Retinal pigment epithelial cell (primary cell): Measurements from ENCODE around the gene TPD52L2.
A peak's percentile ranks its signal among the peaks of the same experiment; 100 is the strongest.
"Not testable (repeated sequence)": the region's sequence is repeated elsewhere in the genome, so short reads cannot be mapped to it uniquely, and the experiment has no call there.

ENCODE experiments used
- DNase-seq: peaks from one replicate; pipeline ENCODE4 v3.0.0-alpha.2; 2010; ENCODE audit warnings: low read depth
- H3K4me3 ChIP-seq: 2 replicates; pipeline ENCODE4 v1.5.1; 2011; ENCODE audit warnings: mild to moderate bottlenecking, low read length, control low read depth, moderate library complexity
- TF ChIP-seq, protein P1 (sequence below): conservative IDR thresholded peaks from 2 replicates; pipeline ENCODE4 v1.5.1; 2011; ENCODE audit warnings: low read depth, low read length, control low read depth, inconsistent platforms

Gene TPD52L2

DNA sequence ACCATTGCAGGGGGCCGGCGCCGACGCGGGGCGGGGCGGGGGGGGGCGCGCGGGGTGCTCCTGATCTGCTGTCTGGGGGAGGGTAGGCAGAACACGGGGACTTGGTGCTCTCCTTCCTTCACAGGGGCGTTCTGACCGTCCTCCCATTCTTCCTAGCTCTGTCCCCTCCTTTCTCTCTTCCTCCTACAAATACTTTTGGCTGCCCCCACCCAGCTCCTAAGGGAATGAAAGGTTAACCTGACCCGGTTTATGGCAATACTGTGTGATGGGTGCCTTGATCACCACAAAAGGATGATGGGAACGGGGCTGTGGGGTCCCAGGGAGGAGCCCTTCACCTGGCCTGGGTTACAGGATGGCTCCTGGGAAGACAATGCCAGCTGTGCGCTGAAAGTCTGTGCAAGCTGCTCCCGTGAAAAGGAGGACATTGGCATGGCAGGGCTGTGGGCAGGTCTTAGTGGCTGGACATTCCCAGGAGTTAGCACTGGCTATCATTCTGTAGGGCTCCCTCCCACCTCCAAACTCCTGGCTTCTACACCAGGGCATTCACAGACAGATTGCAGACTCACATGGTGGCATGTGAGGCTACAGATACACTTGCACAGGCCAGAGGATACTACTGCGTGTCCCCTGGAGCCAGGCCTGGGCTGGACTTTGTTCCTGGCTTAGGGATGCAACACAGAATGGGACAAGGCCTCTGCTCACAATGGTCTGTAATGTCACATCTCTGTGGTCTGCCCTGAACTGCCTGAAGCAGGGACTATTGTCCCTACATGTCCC, 1.9 kb upstream of the TPD52L2 start:
- H3K4me3 ChIP-seq: no peak overlapping the region
- DNase-seq: no peak
- TF ChIP-seq, protein P1, sequence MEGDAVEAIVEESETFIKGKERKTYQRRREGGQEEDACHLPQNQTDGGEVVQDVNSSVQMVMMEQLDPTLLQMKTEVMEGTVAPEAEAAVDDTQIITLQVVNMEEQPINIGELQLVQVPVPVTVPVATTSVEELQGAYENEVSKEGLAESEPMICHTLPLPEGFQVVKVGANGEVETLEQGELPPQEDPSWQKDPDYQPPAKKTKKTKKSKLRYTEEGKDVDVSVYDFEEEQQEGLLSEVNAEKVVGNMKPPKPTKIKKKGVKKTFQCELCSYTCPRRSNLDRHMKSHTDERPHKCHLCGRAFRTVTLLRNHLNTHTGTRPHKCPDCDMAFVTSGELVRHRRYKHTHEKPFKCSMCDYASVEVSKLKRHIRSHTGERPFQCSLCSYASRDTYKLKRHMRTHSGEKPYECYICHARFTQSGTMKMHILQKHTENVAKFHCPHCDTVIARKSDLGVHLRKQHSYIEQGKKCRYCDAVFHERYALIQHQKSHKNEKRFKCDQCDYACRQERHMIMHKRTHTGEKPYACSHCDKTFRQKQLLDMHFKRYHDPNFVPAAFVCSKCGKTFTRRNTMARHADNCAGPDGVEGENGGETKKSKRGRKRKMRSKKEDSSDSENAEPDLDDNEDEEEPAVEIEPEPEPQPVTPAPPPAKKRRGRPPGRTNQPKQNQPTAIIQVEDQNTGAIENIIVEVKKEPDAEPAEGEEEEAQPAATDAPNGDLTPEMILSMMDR: no peak

- TF ChIP-seq, protein P1: peak; percentile 65
- no peak for DNase-seq
- H3K4me3 ChIP-seq: peak overlapping the region; percentile 89
Measured at GRCh38 chr20:63863798-63864544, 1.1 kb upstream of the TPD52L2 start.

- TF ChIP-seq, protein P1: no peak
- DNase-seq: no peak
Measured at GRCh38 chr20:63864545-63864977, 509 bp upstream of the TPD52L2 start.

GRCh38 chr20:63867042-63867441, 2.0 kb downstream of the TPD52L2 start:
- not testable (repeated sequence) for H3K4me3 ChIP-seq, DNase-seq

More at GRCh38 chr20:63864545-63864977, 509 bp upstream of the TPD52L2 start:
- peak overlapping the region; percentile 89 for H3K4me3 ChIP-seq

GRCh38 chr20:63868264-63868663, 3.2 kb downstream of the TPD52L2 start:
- TF ChIP-seq, protein P1: no peak
- no peak for DNase-seq

DNA sequence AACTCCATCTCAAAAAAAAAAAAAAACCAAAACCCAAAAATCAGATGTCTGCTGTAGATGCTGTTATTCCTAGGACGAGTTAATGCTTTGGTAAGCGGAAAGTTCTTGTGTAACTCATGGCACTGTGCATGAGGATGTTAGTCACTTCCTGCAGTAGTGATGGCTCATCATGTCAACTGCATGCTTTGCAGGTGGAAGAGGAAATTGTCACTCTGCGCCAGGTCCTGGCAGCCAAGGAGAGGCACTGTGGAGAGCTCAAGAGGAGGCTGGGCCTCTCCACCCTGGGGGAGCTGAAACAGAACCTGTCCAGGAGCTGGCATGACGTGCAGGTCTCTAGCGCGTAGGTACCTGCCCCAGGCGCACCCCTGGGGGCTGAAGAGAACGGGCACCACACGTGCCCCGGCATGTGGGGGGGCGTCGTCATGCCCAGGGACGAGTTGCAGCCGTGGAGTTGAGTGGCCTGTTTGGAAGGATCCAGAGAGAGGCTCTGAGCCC, 8.5 kb downstream of the TPD52L2 start:
- H3K4me3 ChIP-seq: no peak overlapping the region
- TF ChIP-seq, protein P1: no peak
- no peak for DNase-seq

More at GRCh38 chr20:63868264-63868663, 3.2 kb downstream of the TPD52L2 start:
- H3K4me3 ChIP-seq: no peak overlapping the region

DNA sequence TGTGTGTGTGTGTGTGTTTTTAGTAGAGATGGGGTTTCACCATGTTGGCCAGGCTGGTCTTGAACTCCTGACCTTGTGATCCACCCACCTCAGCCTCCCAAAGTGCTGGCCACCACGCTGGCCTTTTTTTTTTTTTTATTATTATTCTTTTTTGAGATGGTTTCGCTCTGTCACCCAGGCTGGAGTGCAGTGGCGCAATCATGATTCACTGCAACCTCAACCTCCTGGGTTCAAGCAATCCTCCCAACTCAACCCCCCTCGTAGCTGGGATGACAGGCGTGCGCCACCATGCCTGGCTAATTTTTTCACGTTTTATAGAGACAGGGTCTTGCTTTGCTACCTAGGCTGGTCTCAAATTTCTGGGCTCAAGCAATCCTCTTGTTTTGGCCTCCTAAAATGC, 9.2 kb downstream of the TPD52L2 start:
- DNase-seq, H3K4me3 ChIP-seq: not testable (repeated sequence)
